D721Med (cell line): ENCODE results near the gene NCEH1.
"Not testable (repeated sequence)": the region's sequence is repeated elsewhere in the genome, so short reads cannot be mapped to it uniquely, and the experiment has no call there.

Source experiments
- DNase-seq: peaks from one replicate; pipeline ENCODE4 v3.0.0; 2011; ENCODE audit warnings: low spot score; ENCODE audit not compliant: insufficient read length
- FAIRE-seq: peaks from 2 replicates; lab custom pipeline; 2011; peaks lifted over from hg19 to GRCh38; lab: Jason Lieb, UNC
- CTCF ChIP-seq: IDR thresholded peaks from 2 replicates; pipeline ENCODE4 v1.5.1; 2012; ENCODE audit warnings: mild to moderate bottlenecking, control low read depth; ENCODE audit not compliant: insufficient read depth; ENCODE audit errors: missing control alignments

The NCEH1 gene

GRCh38 chr3:172676196-172676922 lies 34.5 kb downstream of the NCEH1 start:
- DNase-seq, result no peak
- no peak for FAIRE-seq
- no peak for TF ChIP-seq CTCF

GRCh38 chr3:172675441-172676193 lies 35.2 kb downstream of the NCEH1 start:
- DNase-seq, result no peak
- FAIRE-seq, result peak; percentile 89
- TF ChIP-seq CTCF, result peak; percentile 69

GRCh38 chr3:172673210-172673679 lies 37.6 kb downstream of the NCEH1 start:
- no peak for DNase-seq
- peak; percentile 84 for TF ChIP-seq CTCF
- FAIRE-seq, result no peak

- FAIRE-seq, result no peak
- TF ChIP-seq CTCF, result no peak
These were observed 41.8 kb downstream of the NCEH1 start for GRCh38 chr3:172669021-172669420.

GRCh38 chr3:172666873-172667694 lies 43.8 kb downstream of the NCEH1 start:
- FAIRE-seq (peak; percentile 73), DNase-seq (peak; percentile 47)
- TF ChIP-seq CTCF, result peak; percentile 93

More at GRCh38 chr3:172669021-172669420, 41.8 kb downstream of the NCEH1 start:
- DNase-seq, result no peak

GRCh38 chr3:172666181-172666872 lies 44.5 kb downstream of the NCEH1 start:
- no peak for FAIRE-seq
- no peak for DNase-seq

GRCh38 chr3:172665510-172665909 lies 45.4 kb downstream of the NCEH1 start:
- FAIRE-seq, DNase-seq: not testable (repeated sequence)

More at GRCh38 chr3:172666181-172666872, 44.5 kb downstream of the NCEH1 start:
- TF ChIP-seq CTCF, result no peak

- DNase-seq, FAIRE-seq: not testable (repeated sequence)
These were observed 50.4 kb downstream of the NCEH1 start for GRCh38 chr3:172660421-172660820.
